Smooth muscle cell (in vitro differentiated cells): ENCODE data around the gene ZDHHC8. TPM values are rescaled to one million over a fixed set of nuclear protein-coding genes. Genes with fewer than 3 reads are reported as not detected.

ENCODE experiments used
- DNase-seq: peaks from one replicate; lab custom pipeline; 2025; ENCODE audit not compliant: unreplicated experiment; lab: John Stamatoyannopoulos, UW
- H2AFZ ChIP-seq: fragments of 200-600 bp; sonication (generic); 2 replicates; pipeline ENCODE4 v1.6.0; 2016; ENCODE audit warnings: antibody characterized with exemption, low read depth, mild to moderate bottlenecking
- H3F3A ChIP-seq: fragments of 200-600 bp; sonication (generic); 2 replicates; pipeline ENCODE4 v1.6.0; 2017; ENCODE audit warnings: antibody characterized with exemption, low read depth
- H3K27ac ChIP-seq: fragments of 200-600 bp; sonication (generic); 2 replicates; pipeline ENCODE4 v1.5.1; 2016; ENCODE audit warnings: low read depth, mild to moderate bottlenecking
- H3K27me3 ChIP-seq: fragments of 200-600 bp; sonication (generic); 2 replicates; pipeline ENCODE4 v1.6.1; 2016; ENCODE audit warnings: low read depth, mild to moderate bottlenecking
- H3K36me3 ChIP-seq: fragments of 200-600 bp; sonication (generic); 2 replicates; pipeline ENCODE4 v1.5.1; 2016; ENCODE audit warnings: low read depth
- H3K4me1 ChIP-seq: fragments of 200-600 bp; sonication (generic); 2 replicates; pipeline ENCODE4 v1.5.1; 2016; ENCODE audit warnings: low read depth
- H3K4me2 ChIP-seq: fragments of 200-600 bp; sonication (generic); 2 replicates; pipeline ENCODE4 v1.6.0; 2016; ENCODE audit warnings: mild to moderate bottlenecking
- H3K4me3 ChIP-seq: fragments of 200-600 bp; sonication (generic); 2 replicates; pipeline ENCODE4 v1.5.1; 2016; ENCODE audit warnings: mild to moderate bottlenecking
- H3K79me2 ChIP-seq: fragments of 200-600 bp; sonication (generic); 2 replicates; pipeline ENCODE4 v1.6.0; 2016; ENCODE audit warnings: low read depth, mild to moderate bottlenecking
- H3K9ac ChIP-seq: fragments of 200-600 bp; sonication (generic); 2 replicates; pipeline ENCODE4 v1.6.0; 2016; ENCODE audit warnings: low read depth
- H3K9me3 ChIP-seq: fragments of 200-600 bp; sonication (generic); replicated peaks from 2 replicates; pipeline ENCODE4 v1.5.1; 2016; ENCODE audit warnings: low read depth
- H4K20me1 ChIP-seq: fragments of 200-600 bp; sonication (generic); 2 replicates; pipeline ENCODE4 v1.6.0; 2016; ENCODE audit warnings: low read depth
- CTCF ChIP-seq: fragments of 200-600 bp; sonication (generic); IDR thresholded peaks from 2 replicates; pipeline ENCODE4 v1.5.1; 2017; ENCODE audit warnings: borderline replicate concordance, mild to moderate bottlenecking, antibody characterized with exemption; ENCODE audit not compliant: insufficient read depth, poor library complexity, severe bottlenecking
- WGBS: methylation state at CpG from one replicate; pipeline ENCODE4 v1.1.7; 2016; ENCODE audit warnings: low lambda C conversion rate; 5-methylcytosine and 5-hydroxymethylcytosine counted together
- polyA plus RNA-seq: library from polyadenylated mRNA; unstranded; fragments of >200 nt; fragmentation: Nextera tagmentation; extraction: Ambion mirVana; gene quantifications from 2 replicates; pipeline ENCODE4 v1.2.1, GENCODE V29; 2016
- total RNA-seq: library from RNA; depleted of rRNA; stranded (reverse); fragments of >200 nt; gene quantifications from 2 replicates; pipeline ENCODE4 v1.2.3, GENCODE V29; 2014

ZDHHC8 gene
- total and polyA plus RNA-seq, 2 experiments from 2014 or later = 12.7 to 53.9 TPM

DNA sequence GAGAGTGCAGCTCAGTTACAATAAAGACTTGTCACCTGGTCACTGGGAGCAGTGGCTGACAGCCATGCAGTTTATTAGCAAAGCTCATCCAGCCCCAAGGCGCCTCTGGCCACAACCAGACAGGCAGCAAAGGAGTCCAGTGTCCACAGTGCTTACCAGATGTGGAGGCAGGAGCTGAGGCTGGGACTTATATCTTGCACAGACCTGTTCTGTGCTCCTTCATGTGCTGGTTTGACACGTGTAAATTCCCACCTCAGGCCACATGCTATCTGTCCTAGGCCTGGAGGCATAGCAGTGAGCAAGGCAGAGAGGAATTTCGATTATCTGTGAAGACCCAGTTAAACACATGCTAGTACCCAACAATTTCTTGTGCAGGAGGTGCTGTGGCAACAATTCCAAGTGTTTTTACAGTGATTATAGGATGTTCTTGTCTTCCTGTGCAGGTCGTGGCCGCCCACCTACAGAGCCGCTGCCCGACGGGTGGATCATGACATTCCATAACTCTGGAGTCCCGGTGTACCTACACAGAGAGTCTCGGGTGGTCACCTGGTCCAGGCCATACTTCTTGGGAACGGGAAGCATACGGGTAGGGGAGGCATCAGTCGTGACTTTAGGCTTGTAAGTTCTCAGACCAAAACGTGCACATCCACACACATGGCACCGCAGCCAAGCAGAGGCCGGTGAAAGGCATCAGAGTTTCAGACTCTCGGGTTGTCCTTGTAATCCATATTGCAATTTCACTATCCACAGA lies 42.2 kb upstream of the ZDHHC8 start:
- WGBS = 91% methylated on average over 17 of the region's 17 CpGs
- peaks cover 11% of the 10 kb centered on the region for H3K36me3 ChIP-seq
- no peaks in the 10 kb centered on the region for H3K27me3 ChIP-seq
- no peaks in the 10 kb centered on the region for H3K9me3 ChIP-seq
- no peak overlapping the region for H2AFZ ChIP-seq
- peaks cover 64% of the 10 kb centered on the region for H4K20me1 ChIP-seq
- no peak for DNase-seq
- no peaks in the 10 kb centered on the region for H3F3A ChIP-seq
- no peak overlapping the region for H3K27ac ChIP-seq
- no peak for TF ChIP-seq CTCF
- H3K9ac ChIP-seq = no peak overlapping the region
- H3K4me2 ChIP-seq = no peak overlapping the region
- H3K4me1 ChIP-seq = no peaks in the 10 kb centered on the region
- no peak overlapping the region for H3K4me3 ChIP-seq
- peaks cover 27% of the 10 kb centered on the region for H3K79me2 ChIP-seq

- H3K27me3 ChIP-seq = no peaks in the 10 kb centered on the region
- H3F3A ChIP-seq = no peaks in the 10 kb centered on the region
- peaks cover 18% of the 10 kb centered on the region for H3K36me3 ChIP-seq
- no peaks in the 10 kb centered on the region for H3K4me1 ChIP-seq
- TF ChIP-seq CTCF = no peak
- no peak overlapping the region for H3K4me2 ChIP-seq
- 94% methylated on average over 11 of the region's 11 CpGs for WGBS
- no peak overlapping the region for H3K9ac ChIP-seq
- H3K4me3 ChIP-seq = no peak overlapping the region
- H3K79me2 ChIP-seq = peaks cover 19% of the 10 kb centered on the region
- H2AFZ ChIP-seq = no peak overlapping the region
- H3K27ac ChIP-seq = no peak overlapping the region
- H3K9me3 ChIP-seq = no peaks in the 10 kb centered on the region
- H4K20me1 ChIP-seq = peaks cover 56% of the 10 kb centered on the region
- no peak for DNase-seq
Measured at GRCh38 chr22:20089977-20090729, 41.5 kb upstream of the ZDHHC8 start.

DNA sequence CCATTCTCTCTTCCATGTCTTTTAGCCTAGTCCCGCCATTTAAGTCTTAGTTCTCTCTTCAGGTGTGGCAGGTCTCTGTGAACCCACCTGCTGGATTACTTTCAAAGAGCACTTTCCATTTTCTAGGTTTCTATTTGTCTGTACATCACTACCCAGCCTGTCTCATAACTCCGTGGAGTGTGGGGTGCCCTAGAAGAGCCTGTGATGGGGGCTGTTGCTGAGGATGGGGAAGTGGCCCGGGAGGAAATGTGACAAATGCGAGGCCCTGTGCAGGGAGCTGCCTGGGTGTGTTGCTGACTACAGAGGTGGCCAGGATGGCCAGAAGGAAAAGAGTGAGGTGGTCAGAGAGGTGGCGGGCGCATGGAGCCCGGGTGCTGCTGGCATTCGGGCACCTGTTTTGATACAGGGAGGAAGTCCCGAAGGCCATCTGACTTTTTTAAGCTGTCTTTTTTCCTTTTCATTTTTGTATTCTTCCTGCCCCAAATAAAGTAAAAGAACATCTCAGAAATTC lies 40.8 kb upstream of the ZDHHC8 start:
- WGBS = 91% methylated on average over 9 of the region's 9 CpGs
- Histone ChIP-seq H3K4me3 (no peak overlapping the region), H3K9ac (no peak overlapping the region), H3K4me1 (no peaks in the 10 kb centered on the region), H3K9me3 (no peaks in the 10 kb centered on the region), H3K36me3 (peaks cover 23% of the 10 kb centered on the region), H3K27ac (no peak overlapping the region), H2AFZ (no peak overlapping the region), H3K4me2 (no peak overlapping the region), H3K27me3 (no peaks in the 10 kb centered on the region), H4K20me1 (peaks cover 50% of the 10 kb centered on the region), H3K79me2 (peaks cover 15% of the 10 kb centered on the region), H3F3A (no peaks in the 10 kb centered on the region)
- no peak for DNase-seq
- TF ChIP-seq CTCF = no peak
